Right kidney (tissue), 1 donor: ENCODE data around the gene FBLN5.
"Not testable (repeated sequence)": the region's sequence is repeated elsewhere in the genome, so short reads cannot be mapped to it uniquely, and the experiment has no call there.

Source experiments
- DNase-seq: peaks from one replicate; pipeline ENCODE4 v3.0.0-alpha.2; 2016

The FBLN5 gene

DNA sequence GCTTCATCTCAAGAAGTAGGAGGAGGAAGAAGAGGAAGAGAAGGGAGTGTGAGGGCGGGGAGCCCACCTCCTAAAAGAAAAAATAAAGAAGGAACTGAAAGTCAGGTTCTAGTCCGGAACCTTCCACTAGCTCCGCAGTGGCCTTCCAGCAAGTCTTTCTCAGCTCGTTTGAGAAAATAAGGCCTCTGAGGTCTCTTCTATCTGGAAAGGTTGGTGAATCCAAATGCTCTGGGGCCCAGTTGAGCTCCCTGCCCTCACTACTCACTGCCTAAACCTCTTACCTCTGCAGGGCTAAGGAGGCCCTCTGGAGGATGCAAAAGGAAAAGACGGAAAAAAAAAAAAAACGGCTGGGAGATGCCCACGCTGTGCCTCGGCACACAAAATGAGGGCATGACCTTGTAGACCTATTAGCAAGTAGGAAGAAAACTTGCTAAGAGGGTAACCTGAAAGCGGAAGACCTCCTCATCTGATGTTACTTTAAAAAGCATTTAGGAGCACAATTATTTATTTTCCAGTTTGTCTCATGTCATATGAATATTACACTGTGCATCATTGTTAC is 35.9 kb downstream of the FBLN5 start:
- DNase-seq = no peak

DNA sequence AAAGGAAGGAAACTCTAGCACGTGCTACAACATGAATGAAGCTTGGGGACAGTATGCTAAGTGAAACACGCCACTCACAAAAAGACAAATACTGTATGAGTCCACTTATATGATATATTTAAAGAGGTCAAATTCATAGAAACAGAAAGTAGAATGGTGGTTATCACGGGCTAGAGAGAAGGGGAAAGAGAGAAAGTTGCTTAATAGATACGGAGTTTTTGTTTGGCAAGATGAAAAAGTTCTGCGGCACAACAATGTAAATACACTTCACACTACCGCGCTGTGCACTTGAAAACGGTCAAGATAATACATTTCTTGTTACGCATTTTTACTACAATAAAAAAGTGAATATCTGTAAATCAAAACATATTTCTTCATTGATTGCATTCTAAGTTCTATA is 37.3 kb downstream of the FBLN5 start:
- DNase-seq = no peak

DNA sequence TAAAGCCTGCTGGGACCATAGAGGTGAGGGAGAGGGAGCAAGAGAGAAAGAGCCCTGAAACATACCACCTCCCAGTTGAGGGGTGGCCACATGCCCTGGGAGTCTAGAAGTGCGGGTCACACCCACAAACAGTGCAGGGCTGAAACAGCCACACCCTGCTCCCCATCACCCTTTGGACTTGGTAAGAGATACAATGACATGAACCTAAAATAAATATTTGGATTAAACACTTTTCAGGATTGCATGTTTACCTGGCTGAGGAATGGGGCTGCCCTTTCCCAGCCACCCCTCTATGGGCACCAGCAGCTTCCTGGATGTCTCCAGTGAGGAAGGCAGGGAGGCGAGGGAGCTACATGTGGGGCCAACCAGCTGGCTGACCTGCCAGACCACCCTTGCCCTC is 41.1 kb downstream of the FBLN5 start:
- DNase-seq = no peak

DNA sequence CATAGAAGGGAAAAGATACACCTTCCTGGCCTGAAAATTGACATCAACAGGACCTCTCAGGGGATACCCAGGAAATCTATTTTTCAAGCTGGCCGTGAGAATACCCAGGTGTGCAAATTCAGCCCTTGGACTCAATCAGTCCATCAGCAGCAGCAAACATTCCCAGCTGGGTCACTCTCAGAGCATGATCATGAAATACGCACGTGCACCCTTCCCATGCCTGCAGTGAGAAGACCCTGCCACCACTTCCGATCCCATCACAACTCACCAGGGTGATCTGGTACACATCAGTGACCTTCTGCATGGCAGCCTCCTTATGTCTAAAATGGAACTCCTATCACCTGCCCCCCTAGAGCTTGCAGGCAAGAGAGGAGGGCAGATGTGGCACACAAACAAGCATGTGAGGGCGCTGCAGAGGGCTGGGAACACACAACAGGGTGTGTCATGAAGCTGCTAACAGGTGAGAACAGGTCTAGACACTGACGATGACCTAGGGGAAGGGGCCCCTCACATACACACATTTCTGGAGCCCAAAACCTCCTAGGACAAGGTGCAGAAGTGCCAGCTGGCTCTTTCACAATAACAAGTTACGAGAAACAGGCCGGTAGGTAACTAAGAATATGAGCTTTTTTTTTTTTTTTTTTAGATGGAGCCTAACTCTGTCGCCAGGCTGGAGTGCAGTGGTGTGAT is 42.4 kb downstream of the FBLN5 start:
- DNase-seq = no peak

DNA sequence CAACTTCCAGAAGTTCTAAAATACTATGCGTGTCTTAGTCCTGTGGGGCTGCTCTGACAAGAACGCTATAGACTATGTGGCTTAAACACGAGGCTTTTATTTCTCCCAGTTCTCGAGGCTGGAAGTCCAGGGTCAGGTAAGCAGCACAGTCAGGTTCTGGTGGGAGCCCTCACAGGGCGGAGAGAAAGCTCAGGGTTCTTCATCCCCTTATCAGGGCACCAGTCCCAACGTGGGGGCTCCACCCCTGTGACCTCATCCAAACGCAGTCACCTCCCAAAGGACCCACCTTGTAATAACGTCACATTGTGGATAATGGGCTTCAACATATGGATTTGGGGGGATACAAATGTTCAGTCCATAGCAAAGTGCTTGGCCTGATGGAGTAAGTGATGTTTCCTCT is 43.0 kb downstream of the FBLN5 start:
- no peak for DNase-seq

DNA sequence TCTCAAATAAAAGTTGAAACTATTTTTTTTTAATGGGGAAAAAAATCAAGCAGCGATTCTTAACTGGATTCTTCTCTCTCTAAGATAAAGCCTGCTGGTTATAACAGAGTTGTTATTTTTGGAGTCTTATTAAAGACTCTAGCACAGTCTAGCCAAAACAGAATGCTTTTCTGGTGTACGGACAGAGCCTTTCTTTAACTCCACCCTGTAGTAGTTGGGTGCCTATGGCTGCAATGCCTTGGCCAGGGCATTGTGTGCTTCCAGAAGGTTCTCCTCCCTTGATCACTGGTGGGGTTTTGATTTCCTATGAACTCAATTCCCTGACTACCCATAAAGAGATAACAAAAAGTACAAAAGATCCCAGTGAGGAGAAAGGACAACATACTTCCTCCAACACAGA is 44.4 kb downstream of the FBLN5 start:
- DNase-seq = no peak

DNA sequence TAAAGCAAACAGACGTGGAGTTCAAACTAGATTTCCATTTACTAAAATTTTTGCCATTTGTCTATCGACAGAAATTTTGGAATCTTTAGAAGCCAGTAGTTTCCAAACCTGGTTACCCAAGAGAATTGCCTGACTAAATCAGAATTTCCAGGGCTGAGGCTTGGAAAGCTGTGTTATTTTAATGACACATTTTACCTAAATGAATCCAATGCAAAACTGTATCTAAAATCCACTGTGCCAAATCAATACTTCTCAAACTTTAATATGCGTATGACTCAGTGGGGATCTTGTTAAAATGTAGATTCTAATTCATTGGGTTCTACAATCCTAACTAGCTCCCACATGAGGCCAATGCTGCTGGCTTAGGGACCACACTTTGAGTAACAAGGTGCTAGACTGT is 45.2 kb downstream of the FBLN5 start:
- no peak for DNase-seq

DNA sequence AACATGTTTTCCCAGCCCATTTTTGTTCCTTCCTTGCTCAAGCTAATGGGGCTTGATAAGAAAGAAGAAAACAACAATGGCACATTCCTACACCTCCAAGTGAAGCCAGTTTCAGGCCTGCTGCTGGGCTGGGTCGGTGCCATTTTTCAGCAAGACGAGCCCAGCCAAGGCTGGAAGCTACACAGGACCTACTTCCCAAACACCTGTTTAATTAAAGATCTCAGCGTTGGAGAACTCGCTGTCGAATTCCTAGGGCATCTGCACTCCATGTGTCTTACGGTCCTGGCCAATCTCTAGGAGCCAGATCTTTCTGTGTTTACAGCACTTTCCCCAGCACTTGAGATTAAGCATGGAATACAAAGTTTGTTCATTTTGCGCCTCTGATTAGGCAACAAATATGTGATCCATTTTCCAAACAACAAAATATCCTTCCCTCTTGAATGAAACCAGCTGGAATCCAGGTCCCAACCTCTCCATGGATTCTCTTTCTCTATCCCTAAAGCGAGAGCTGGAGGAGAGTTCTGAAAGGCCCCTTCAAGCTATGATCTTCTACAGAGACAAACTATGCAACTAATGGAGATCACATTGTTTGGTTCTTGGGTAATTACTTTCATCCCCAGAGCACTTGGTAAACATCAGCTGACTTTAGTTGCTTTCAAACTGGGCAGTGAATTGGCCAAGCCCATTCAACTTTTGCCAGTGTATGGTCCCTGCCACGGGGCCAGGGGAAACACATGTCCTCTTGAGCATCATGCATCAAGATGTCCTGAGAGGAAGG is 45.9 kb downstream of the FBLN5 start:
- no peak for DNase-seq

DNA sequence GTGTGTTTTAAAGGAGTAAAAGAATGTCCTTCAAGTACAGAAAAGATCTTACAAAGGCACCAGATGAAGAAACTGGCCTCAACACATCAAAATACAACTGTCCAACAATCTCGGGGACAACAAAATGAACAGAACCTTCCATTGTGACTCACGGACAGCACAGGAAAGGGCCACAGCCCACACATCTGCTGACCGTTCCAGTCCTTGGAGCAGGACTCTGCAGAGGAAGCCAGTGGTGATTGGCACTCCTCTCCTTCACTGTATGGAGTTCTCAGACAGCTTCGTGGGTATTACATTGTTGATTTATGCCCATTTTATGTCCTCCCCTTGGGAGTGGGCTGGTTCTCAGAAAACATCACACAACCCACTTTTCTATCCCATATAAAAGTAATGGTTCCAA is 47.7 kb downstream of the FBLN5 start:
- no peak for DNase-seq

DNA sequence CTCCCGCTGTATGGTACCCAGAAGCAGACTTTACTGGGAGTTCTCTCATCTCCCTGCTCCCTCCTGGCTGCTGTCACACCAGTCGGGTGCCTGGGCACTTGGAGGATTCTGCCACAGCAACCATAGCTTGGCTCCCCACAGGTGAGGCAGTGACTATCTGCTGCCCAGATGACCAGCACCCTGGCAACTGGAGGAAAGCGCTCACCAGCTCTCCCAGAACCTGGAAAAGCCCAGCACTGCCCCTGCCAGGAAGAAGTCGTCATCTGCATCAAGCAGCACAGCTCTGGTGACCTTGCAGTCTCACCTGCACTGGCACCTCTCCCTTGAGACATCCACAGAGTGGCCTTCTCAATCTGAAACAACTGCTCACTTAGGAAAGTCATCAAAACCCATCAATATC is 48.3 kb downstream of the FBLN5 start:
- DNase-seq = no peak

DNA sequence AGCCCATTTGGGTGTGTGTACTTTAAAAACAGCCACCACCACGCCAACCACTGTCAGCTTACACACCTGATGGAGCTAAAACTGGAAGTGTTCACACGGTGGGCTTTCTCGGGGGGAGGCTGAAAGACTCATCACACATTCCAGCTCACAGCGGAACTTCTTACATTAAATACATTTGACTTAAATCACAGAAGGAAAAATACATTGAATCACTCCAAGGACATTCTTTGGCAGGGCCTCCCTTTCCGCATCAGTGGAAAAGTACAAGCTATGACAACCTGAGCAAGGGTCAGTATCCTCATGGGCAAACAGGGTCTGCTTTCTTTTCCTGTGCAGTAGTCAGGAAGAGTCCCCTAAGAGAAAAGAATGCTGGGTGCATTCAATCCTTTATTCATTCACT is 49.1 kb downstream of the FBLN5 start:
- no peak for DNase-seq

DNA sequence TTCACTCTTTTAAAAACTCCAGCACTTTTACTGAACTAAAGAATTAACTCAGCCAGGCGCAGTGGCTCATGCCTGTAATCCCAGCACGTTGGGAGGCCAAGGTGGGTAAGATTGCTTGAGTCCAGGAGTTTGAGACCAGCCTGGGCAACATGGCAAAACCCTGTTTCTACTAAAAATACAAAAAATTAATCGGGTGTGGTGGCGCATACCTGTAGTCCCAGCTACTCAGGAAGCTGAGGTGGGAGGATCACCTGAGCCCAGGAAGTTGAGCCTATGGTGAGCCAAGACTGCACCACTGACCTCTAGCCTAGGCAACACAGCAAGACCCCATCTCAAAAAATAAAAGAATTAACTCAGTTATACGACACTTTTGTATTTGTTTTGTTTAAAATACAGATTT is 49.8 kb downstream of the FBLN5 start:
- DNase-seq = not testable (repeated sequence)

DNA sequence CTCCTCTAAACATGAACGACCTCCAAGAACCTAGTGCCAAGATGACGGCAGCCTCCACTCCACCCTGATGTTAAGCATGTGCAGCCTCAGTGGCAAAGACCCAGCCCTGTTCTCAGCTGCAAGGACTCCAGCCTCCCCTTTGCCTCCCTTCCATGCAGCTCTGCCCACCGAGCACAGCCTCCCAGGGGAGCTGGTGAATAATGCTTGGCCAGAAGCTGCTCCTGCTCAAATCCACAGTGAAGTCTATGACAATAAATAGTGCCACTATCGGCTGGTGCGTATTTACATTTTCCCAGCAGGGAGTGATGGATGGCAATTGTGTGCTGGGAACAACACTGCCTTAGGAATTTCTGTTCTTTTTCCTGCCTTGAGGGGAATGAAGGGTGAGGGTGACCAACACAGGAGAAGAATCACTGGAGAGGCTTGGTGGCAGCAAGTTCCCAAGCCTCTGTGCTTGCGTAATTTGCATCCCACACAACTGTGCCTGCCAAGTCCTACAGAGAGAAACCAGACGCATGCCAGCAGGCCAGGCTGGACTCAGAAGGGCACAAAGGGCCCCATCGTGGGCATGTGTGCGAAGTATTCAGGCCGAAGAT is 50.3 kb downstream of the FBLN5 start:
- DNase-seq = no peak

DNA sequence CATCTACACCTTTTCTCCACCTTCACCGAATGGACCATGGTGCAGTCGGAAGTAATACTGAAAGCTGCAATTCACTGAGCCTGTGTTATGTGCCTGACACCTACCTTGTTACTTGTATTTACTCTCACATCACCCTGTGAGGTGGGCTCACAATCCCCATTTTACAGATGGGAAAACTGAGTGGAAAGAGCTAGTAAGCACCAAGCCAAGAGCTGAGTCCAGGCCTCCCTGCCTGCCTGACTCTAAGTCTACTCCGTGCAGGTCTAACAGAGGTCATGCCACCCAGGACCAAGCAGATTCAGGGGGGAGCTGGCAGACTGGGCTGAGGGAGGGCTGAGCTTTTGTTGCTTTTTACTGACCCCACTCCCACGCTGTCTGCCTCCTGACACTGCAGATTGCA is 51.1 kb downstream of the FBLN5 start:
- no peak for DNase-seq

DNA sequence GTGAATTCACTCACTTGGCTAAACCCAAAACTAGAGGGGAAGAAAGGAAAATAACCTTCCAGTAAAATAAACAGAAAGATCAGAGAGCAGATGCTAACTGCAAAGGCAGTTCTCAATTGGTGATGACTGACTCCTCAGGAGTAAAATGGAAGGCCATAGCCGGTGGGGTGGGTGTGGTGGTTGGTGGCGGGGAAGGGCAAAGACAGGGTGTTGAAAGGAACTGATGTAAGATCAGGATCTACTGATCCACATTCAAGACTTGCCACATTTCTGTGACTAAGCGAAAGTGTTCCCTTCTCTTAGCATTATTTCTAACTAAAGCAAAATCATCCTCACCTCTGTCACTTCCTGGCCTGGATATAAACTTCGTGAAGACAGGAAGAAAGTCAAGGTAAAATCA is 53.8 kb downstream of the FBLN5 start:
- no peak for DNase-seq

DNA sequence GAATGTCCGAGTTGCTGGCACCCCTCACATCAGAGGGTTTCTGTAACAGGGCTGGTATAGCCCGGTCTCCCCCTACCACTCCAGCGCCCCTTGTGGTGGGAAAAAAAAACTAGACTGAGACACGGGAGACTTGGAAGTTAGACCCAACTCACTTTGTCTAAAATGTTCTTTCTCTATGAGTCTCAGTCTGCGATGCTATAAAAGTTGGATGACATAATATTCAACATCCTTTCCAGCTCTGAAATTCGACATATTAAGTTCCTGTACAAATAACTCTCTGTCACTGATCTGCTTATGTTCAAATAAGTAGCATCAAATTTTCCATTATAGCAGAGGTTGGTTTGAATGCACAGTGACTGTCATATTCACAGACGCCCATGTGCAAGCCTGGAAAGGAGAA is 54.5 kb downstream of the FBLN5 start:
- no peak for DNase-seq

DNA sequence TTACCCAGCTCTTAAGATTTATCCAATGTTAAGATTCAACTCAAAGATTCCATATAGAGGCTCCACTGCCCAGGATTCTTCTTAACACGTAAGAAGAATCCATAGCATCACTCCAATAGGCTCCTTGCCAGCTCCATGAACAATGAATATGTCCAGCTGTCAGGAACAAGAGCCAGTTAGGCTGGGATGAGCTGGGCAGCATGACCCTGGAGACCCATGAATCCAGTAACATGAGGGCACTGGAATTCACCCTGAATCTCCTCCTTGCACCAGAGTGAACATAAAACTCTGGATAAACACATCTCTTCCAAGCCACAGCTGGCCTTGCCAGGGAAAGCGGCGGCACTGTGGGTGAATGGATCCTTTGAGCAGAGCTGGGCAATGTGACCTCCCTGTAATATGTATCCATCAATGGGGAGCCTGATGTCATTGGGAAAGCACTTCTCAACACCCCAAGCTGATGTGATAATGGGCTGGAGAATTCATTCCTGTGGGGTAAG is 55.7 kb downstream of the FBLN5 start:
- no peak for DNase-seq

DNA sequence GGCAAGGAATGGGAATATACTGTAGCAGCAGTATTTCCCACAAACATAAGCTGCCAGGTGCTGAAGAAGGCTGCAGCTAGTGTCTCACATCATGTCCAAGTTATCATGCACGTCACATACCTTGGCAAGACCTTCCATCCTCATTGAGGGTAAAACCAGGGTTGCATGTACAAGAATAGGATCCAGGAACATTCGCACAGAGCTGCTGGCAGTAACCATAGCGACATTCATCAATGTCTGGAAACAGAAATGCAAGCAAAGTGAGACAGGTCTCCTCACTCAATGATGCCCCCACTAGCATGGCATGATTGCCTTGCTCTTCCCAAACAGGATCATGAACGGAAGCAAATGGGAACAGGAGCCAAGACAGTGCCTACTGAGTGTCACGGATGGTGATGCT is 56.4 kb downstream of the FBLN5 start:
- DNase-seq = no peak

DNA sequence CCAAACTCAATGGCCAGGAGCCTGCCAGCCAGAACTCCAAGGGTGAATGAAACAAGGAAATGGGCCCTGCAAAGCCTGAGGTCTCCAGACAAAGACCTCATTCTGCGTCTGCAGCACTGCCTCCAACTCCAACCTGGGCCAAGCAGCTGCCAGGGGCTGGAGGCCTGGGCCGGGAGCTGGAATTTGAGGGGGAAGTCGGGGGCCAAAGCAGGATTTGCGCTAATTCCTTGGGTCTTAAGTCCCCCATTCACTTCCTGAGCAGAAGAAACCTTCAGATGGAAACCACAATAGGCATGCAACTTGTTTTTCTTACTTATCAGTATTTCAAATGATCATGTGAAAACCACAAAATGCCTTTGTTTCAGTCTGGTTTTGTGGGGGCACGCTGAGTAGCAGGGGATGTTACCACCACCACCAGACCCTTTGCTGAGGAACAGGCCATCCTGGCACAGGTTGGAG is 57.2 kb downstream of the FBLN5 start:
- DNase-seq = no peak

DNA sequence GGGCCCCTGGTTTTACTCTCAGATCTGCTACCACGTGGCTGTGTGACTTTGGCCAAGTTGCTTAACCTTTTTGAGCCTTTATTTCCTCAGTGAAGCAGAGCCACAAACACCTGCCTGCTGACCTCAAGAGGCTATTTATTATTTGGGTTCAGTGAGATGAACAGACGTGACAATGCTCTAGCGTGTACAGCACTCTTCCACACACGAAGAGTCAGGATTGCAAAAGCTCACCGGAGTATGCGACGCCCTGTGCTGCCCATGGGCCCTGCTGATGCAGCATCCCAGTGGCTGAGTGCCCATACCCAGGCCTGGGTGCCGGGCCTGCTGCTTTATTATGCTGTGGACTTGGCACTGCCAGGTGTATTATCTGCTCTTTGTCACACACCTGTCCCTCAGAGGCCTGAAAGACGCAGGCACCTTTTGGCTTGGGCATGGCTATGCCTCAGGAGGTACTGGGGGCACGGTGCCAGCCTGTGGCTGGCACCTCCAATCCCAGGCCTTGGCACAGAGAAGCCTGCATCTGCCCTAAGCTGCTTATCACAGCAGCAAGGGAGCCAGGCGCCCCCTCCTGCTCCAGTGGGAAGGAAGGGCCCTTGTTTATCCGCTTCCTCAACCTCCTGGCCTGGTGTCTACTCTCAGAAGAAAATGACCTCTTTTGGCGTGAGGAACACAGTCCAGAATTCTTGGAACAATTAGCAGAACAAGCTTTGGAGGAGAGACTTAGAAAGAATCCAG is 57.9 kb downstream of the FBLN5 start:
- DNase-seq = no peak

DNA sequence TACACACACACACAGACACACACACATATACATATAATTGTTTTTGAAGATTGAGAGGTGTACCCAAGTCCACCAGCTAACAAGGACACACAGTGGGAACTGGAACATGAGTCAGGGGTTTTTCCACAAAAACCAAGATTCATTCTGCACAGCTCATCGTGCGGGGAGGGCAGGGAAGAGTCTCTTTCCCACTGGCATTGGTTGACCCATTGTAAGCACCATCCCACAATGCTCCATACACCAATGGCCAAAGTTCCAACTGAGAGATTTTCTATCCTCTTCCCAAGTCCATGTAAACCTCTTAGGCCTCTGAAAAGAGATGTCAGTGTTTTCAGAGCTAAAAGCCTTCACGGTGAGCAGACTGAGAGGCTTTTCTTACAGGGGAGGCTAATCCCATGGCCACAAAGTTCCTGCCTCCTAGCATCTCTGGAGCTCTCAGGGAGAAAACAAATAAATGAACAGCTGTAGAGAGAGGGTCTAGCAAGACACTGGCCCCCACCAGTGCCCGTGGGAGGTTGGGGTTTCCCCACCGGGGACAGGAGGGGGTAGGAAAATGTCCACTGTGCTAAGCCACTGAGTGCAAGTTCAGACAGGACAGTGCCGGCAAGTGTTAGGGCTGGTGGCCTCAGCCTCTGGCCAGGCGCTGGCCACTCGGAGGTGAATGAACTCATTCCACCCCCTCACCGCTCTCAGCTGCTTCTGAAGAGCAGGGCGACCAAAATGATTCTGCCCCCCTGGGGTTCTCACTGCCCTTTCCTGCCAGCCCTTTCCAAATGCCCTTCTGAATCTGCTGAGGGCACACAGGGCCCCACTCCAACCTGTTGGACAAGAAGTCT is 58.6 kb downstream of the FBLN5 start:
- DNase-seq = no peak

DNA sequence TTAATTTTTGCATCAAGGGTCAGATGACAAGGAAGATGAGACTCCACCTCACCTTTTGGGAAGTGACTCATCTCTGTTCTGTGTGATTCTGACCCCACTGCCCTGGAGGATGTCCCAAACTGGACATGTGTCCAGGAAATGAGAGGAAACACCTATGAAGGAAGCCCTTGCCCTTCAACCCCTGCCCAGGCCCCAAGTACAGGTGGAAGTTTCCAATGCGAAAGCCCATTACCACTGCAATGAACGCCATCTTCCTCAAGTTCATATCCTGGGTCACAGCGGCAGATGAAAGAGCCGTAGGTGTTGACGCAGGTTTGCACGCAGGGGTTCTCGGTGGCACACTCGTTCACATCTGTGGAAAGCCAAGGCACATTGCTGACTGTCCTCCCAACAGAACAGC is 60.5 kb downstream of the FBLN5 start:
- DNase-seq = no peak
